Hematopoietic multipotent progenitor cell treated with erythropoietin and hydrocortisone succinate and interleukin-3 and kit ligand, for 8 days (in vitro differentiated cells): Measurements from ENCODE around the gene KRT5.
"Not testable (repeated sequence)": the region's sequence is repeated elsewhere in the genome, so short reads cannot be mapped to it uniquely, and the experiment has no call there.

ENCODE experiments used
- DNase-seq: peaks from one replicate; pipeline ENCODE4 v3.0.0-alpha.2; 2015

KRT5 gene

GRCh38 chr12:52493172-52493571, 27.0 kb downstream of the KRT5 start, which contains the start of gene KRT6A:
Gene KRT6A, minus strand, starts transcription at chr12:52493257. Its CDS starts 69 bp downstream, at chr12:52493188.
- DNase-seq: no peak

GRCh38 chr12:52492405-52492804, 27.8 kb downstream of the KRT5 start:
- DNase-seq: not testable (repeated sequence)

DNA sequence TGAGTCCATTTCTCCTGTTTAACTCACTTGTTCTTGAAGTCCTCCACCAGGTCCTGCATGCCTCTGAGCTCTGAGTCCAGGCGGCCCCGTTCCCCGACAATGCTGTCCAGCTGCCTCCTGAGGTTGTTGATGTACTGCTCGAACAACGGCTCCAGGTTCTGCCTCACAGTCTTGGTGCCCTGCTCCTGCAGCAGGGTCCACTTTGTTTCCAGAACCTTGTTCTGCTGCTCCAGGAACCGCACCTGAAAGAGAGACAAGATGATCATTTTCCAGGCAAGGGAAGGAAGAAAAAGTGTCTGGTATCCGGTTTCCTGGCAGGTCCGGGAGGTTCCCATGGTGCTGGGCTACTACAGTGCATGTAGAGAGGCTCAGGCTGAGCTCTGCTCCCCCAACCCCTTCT, 28.7 kb downstream of the KRT5 start:
- DNase-seq: not testable (repeated sequence)

GRCh38 chr12:52488736-52489135, 31.5 kb downstream of the KRT5 start:
- DNase-seq: no peak

GRCh38 chr12:52487744-52488443, 32.3 kb downstream of the KRT5 start:
- not testable (repeated sequence) for DNase-seq

GRCh38 chr12:52487211-52487610, 33.0 kb downstream of the KRT5 start:
- DNase-seq: no peak

- no peak for DNase-seq
These were observed 33.8 kb downstream of the KRT5 start for GRCh38 chr12:52486166-52487105.

DNA sequence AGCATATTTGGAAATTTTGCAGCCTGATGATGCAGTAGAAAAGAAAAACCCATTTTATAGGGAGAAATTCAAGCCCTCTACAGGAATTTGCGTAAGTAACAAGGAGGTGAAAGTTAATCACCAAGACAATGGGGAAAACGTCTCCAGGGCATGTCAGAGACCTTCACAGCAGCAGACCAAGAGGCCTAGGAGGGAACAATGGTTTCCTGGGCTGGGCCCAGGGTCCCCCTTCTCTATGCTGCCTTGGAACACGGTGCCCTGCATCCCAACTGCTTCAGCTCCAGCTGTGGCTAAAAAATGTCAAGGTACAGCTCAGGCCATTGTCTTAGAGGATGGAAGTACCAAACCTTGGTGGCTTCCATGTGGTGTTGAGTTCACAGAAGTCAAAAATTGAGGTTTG, 40.1 kb downstream of the KRT5 start:
- no peak for DNase-seq

DNA sequence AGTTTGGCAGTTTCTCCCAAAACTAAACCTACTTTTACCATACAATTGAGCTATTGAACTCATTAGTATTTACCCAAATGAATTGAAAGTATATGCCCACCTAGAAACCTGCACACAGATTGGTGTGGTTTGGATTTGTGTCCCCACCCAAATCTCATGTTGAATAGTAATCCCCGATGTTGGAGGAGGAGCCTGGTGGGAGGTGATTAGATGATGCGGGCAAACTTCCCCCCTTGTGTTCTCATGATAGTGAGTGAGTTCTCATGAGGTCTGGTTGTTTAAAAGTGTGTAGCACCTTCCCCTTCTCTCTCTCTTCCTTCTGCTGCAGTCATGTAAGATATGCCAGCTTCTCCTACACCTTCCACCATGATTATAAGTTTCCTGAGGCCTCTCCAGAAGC, 42.5 kb downstream of the KRT5 start:
- no peak for DNase-seq

DNA sequence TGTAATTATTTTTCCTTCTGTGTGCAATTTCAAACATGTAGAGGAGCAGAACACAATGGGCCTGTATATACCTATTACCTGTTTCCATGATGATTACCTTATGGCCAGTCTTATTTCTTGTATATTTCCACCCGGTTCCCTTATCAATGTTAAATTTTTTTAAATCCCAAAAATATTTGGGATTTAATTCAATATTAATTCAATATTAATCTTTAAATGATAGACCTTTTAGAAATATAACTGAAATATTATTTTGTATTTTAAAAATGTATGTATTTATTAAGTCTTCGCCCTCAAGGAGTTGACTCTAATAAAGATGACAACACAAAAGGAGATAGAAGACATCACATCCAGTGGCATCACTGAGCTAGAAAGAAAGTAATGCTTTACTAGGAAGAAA, 46.0 kb downstream of the KRT5 start:
- no peak for DNase-seq

DNA sequence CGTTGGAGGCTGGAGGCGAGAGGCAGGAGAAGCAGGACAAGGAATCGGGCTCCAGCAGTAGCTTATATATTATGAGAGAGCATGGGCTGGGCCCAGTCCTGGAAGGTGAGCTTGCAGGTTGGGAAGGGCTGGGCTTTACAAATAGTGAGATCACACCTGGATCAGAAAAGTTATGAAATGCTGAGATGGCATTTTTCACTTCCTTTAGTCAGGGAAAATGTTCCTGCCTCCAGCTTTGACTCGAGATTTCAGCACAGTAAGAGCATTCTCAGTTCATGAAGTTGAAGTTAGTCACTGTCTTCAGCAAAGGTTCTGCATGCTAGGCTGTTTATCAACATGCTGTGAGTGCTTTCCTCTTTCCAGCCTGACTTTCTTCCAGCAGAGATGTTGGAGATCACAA, 46.4 kb downstream of the KRT5 start, which contains the start of gene KRT6C:
KRT6C (minus strand) TSS at position 38 of the 400 bp plus-strand sequence. CDS start 68 bp downstream, outside the sequence.
- no peak for DNase-seq

- no peak for DNase-seq
These were observed 50.3 kb downstream of the KRT5 start for GRCh38 chr12:52469853-52470252.

- no peak for DNase-seq
These were observed 55.3 kb downstream of the KRT5 start for GRCh38 chr12:52464897-52465296.
